ENCODE measurements around the gene NAPEPLD.

The NAPEPLD gene

GRCh38 chr7:103076764-103077163 lies 72.1 kb downstream of the NAPEPLD start:
- H3K4me3 ChIP-seq (replicated peaks in 1 of 2; ENCODE audit: low read depth in 2 of 2, low read length in 2 of 2) = no peak overlapping the region
- TF ChIP-seq CTCF (IDR thresholded peaks at IDR 0.05; ENCODE audit: low read depth, low read length) = no peak
- no peak for DNase-seq (ENCODE audit: low read depth in 2 of 2)

DNA sequence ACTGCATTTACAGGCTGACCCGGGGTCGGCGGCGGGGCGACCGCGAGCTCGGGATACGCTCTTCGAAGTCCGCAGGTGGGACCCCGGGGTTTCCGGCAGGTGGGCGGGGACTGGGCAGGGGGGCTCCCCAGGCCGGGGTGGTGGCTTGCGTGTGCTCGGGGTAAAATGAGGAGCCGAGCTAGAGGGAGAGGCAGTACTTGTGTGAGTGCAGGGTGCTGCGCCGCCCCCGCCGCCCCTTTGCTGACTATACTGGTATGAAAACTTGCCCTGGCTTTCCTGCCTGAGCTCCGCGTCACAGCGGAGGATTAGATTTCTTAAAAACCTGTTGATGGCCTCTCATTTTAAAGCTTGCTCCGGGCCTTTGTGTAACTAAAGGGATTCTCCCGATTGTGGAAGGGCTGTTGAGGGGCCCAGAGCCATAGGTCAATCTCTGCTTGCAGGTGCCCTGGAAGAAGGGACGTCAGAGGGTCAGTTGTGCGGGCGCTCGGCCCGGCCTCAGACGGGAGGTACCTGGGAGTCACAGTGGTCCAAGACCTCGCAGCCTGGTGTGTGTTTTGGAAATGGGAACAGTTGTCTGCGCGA lies 73.5 kb downstream of the NAPEPLD start:
- no peak for TF ChIP-seq CTCF (IDR thresholded peaks at IDR 0.05; ENCODE audit: low read depth, low read length)
- peak; percentile 52 to 56 for DNase-seq (ENCODE audit: low read depth in 2 of 2)
- peak overlapping the region; percentile 59 to 73 for H3K4me3 ChIP-seq (replicated peaks in 1 of 2; ENCODE audit: low read depth in 2 of 2, low read length in 2 of 2)

- H3K4me3 ChIP-seq (replicated peaks in 1 of 2; ENCODE audit: low read depth in 2 of 2, low read length in 2 of 2) = peak within 1 kb of the TSS; percentile 59 to 73
- peak; percentile 92 to 94 for DNase-seq (ENCODE audit: low read depth in 2 of 2)
- TF ChIP-seq CTCF (IDR thresholded peaks at IDR 0.05; ENCODE audit: low read depth, low read length) = no peak
These were observed 74.2 kb downstream of the NAPEPLD start, which contains the start of the genes ARMC10 and FBXL13 for GRCh38 chr7:103074519-103075336. Gene ARMC10 (plus strand): TSS chr7:103075140. CDS start chr7:103075273, 133 bp downstream. Gene FBXL13 (minus strand): TSS chr7:103074796.

DNA sequence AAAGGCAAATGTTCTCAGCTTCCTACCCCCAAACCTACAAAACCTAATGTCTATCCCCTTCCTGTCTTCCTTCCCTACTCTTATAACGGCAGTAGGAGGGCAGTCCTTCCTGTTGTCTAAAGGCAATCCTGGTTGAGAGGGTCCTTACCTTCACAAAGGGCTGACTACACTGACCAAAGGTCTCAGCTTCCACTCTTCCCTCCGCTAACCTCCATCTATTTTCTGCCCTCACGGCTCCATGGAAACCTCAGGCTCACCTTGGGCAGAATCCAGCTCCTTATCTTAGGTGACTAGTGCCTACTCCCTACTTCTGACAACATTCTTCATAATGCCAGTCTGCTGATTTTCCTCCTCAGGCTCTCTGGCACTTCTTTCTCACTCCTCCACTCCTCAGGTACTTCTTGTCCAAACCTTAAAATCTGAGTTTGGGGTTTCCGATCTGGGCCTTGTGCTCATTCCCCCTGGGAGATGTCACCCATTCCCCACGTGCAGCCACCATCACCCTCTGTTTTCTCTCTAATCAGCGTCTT lies 74.8 kb downstream of the NAPEPLD start:
- H3K4me3 ChIP-seq (replicated peaks in 1 of 2; ENCODE audit: low read depth in 2 of 2, low read length in 2 of 2) = peak overlapping the region; percentile 59 to 73
- no peak for DNase-seq (ENCODE audit: low read depth in 2 of 2)
- no peak for TF ChIP-seq CTCF (IDR thresholded peaks at IDR 0.05; ENCODE audit: low read depth, low read length)

- no peak for DNase-seq (ENCODE audit: low read depth in 2 of 2)
- no peak overlapping the region for H3K4me3 ChIP-seq (replicated peaks in 1 of 2; ENCODE audit: low read depth in 2 of 2, low read length in 2 of 2)
These were observed 77.9 kb downstream of the NAPEPLD start for GRCh38 chr7:103071000-103071399.

More at GRCh38 chr7:103071000-103071399, 77.9 kb downstream of the NAPEPLD start:
- TF ChIP-seq CTCF (IDR thresholded peaks at IDR 0.05; ENCODE audit: low read depth, low read length) = no peak
